Uterus (tissue), 4 donors: ENCODE results near the gene ITGA6. TPM values are rescaled to one million over a fixed set of nuclear protein-coding genes. Genes with fewer than 3 reads are reported as not detected.

Source experiments
- DNase-seq, 2 donors: peaks; one replicate each; pipeline ENCODE4 v3.0.0-alpha.2; 2019 to 2020
- H3K27ac ChIP-seq, 2 donors: fragments of 200-600 bp; sonication (generic); 1 replicate in 1 of 2; 2 replicates in 1 of 2; pipeline ENCODE4 v1.5.1; 2016 to 2018
- H3K27me3 ChIP-seq, 2 donors: fragments of 200-600 bp; sonication (generic); one replicate each; pipeline ENCODE4 v1.5.1; 2018 to 2019; ENCODE audit warnings: control low read depth in 1 of 2
- H3K36me3 ChIP-seq, 2 donors: fragments of 200-600 bp; sonication (generic); one replicate each; pipeline ENCODE4 v1.5.1; 2019; ENCODE audit warnings: control low read depth in 1 of 2
- H3K4me1 ChIP-seq, 2 donors: fragments of 200-600 bp; sonication (generic); one replicate each; pipeline ENCODE4 v1.5.1; 2018 to 2019; ENCODE audit warnings: control low read depth in 1 of 2
- H3K4me3 ChIP-seq, 2 donors: fragments of 200-600 bp; sonication (generic); 1 replicate in 1 of 2; 2 replicates in 1 of 2; pipeline ENCODE4 v1.5.1; 2018 to 2019; ENCODE audit warnings: mild to moderate bottlenecking in 1 of 2
- H3K9me3 ChIP-seq, 2 donors: fragments of 200-600 bp; sonication (generic); one replicate each; pipeline ENCODE4 v1.5.1; 2019; ENCODE audit warnings: control low read depth in 1 of 2
- CTCF ChIP-seq, 4 experiments: fragments of 200-600 bp in 2 of 4; fragments of 450-650 bp in 2 of 4; sonication (generic) in 2 of 4; IDR thresholded peaks; one replicate each; pipeline ENCODE4 v1.5.1; 2016 to 2019; ENCODE audit warnings: antibody characterized with exemption in 4 of 4, mild to moderate bottlenecking in 2 of 4, moderate library complexity in 1 of 4
- POLR2A ChIP-seq, 2 donors: fragments of 450-650 bp; IDR thresholded peaks; one replicate each; pipeline ENCODE4 v1.6.1; 2016; ENCODE audit warnings: antibody characterized with exemption in 2 of 2, mild to moderate bottlenecking in 1 of 2, moderate library complexity in 1 of 2
- intact Hi-C: fragments of 100-400 bp; cut with DNase I; formaldehyde crosslinking; loops from one replicate; pipeline ENCODE4 v1.15.1; 2023; ENCODE audit warnings: low total_unique reads
- total RNA-seq, 4 donors: library from RNA; depleted of rRNA in 3 of 4; stranded (reverse); fragments of >200 nt in 3 of 4; gene quantifications; one replicate each; pipeline versions ENCODE4 v1.1.0 to v1.2.4, GENCODE V29; 2014 to 2023
- donor health status: DM: yes; HTN: yes; CAD: no.

ITGA6 gene
- total RNA-seq, 4 donors from 2014 or later: 57.4 to 195 (median 120) TPM

- no peak overlapping the region for H3K4me3 ChIP-seq
- no peak overlapping the region for H3K27ac ChIP-seq
- H3K36me3 ChIP-seq: no peaks in the 10 kb centered on the region
- DNase-seq: no peak
- no peaks in the 10 kb centered on the region for H3K9me3 ChIP-seq
- no peaks in the 10 kb centered on the region for H3K27me3 ChIP-seq
- no peak for TF ChIP-seq POLR2A (IDR thresholded peaks at IDR 0.05)
- peaks cover 0 to 9% of the 10 kb centered on the region in 2 donors for H3K4me1 ChIP-seq
- intact Hi-C loops: no loop called here
Measured at GRCh38 chr2:172399765-172400164, 27.6 kb upstream of the ITGA6 start.

GRCh38 chr2:172402198-172402597 lies 25.2 kb upstream of the ITGA6 start:
- H3K4me1 ChIP-seq: peaks cover 0 to 5% of the 10 kb centered on the region in 2 donors
- H3K36me3 ChIP-seq: no peaks in the 10 kb centered on the region
- intact Hi-C loops: no loop called here
- no peak overlapping the region for H3K4me3 ChIP-seq
- no peak for TF ChIP-seq POLR2A (IDR thresholded peaks at IDR 0.05)
- no peak for TF ChIP-seq CTCF (IDR thresholded peaks at IDR 0.05)
- H3K9me3 ChIP-seq: no peaks in the 10 kb centered on the region
- DNase-seq: no peak
- H3K27ac ChIP-seq: no peak overlapping the region
- H3K27me3 ChIP-seq: no peaks in the 10 kb centered on the region

- Histone ChIP-seq H3K36me3 (no peaks in the 10 kb centered on the region), H3K4me3 (no peak overlapping the region), H3K4me1 (no peaks in the 10 kb centered on the region), H3K27me3 (no peaks in the 10 kb centered on the region), H3K27ac (peak overlapping the region in 1 of 2 donors; percentile 41), H3K9me3 (no peaks in the 10 kb centered on the region)
- TF ChIP-seq CTCF (IDR thresholded peaks at IDR 0.05) (no peak), POLR2A (IDR thresholded peaks at IDR 0.05) (no peak)
- no peak for DNase-seq
- intact Hi-C loops: no loop called here
Measured at GRCh38 chr2:172403402-172403801, 24.0 kb upstream of the ITGA6 start.

- Histone ChIP-seq H3K4me1 (no peaks in the 10 kb centered on the region), H3K27me3 (no peaks in the 10 kb centered on the region), H3K36me3 (no peaks in the 10 kb centered on the region), H3K4me3 (no peak overlapping the region), H3K27ac (peak overlapping the region in 1 of 2 donors; percentile 41), H3K9me3 (no peaks in the 10 kb centered on the region)
- intact Hi-C loops: no loop called here
- no peak for DNase-seq
- no peak for TF ChIP-seq POLR2A (IDR thresholded peaks at IDR 0.05)
- TF ChIP-seq CTCF (IDR thresholded peaks at IDR 0.05): no peak
Measured at GRCh38 chr2:172403881-172404468, 23.4 kb upstream of the ITGA6 start.

- Histone ChIP-seq H3K9me3 (no peaks in the 10 kb centered on the region), H3K4me3 (no peak overlapping the region), H3K27ac (no peak overlapping the region), H3K36me3 (no peaks in the 10 kb centered on the region), H3K27me3 (no peaks in the 10 kb centered on the region), H3K4me1 (no peaks in the 10 kb centered on the region)
- DNase-seq: no peak
- no peak for TF ChIP-seq CTCF (IDR thresholded peaks at IDR 0.05)
- TF ChIP-seq POLR2A (IDR thresholded peaks at IDR 0.05): no peak
- intact Hi-C loops: no loop called here
Measured at GRCh38 chr2:172404824-172405223, 22.6 kb upstream of the ITGA6 start.

- Histone ChIP-seq H3K27me3 (no peaks in the 10 kb centered on the region), H3K9me3 (no peaks in the 10 kb centered on the region), H3K27ac (no peak overlapping the region), H3K4me1 (no peaks in the 10 kb centered on the region), H3K36me3 (no peaks in the 10 kb centered on the region), H3K4me3 (no peak overlapping the region)
- no peak for TF ChIP-seq CTCF (IDR thresholded peaks at IDR 0.05)
- TF ChIP-seq POLR2A (IDR thresholded peaks at IDR 0.05): no peak
- DNase-seq: no peak
- intact Hi-C loops: no loop called here
Measured at GRCh38 chr2:172405673-172406072, 21.7 kb upstream of the ITGA6 start.
